Astrocyte of the spinal cord (primary cell): ENCODE measurements around the gene DDX49.
"Not testable (repeated sequence)": the region's sequence is repeated elsewhere in the genome, so short reads cannot be mapped to it uniquely, and the experiment has no call there.

Experiments used
- DNase-seq: peaks from one replicate; pipeline ENCODE4 v3.0.0; 2011; ENCODE audit warnings: low read depth, low spot score
- H3K4me3 ChIP-seq: 2 replicates; pipeline ENCODE4 v1.5.1; 2011; ENCODE audit warnings: low read depth, mild to moderate bottlenecking, low read length, moderate library complexity
- in situ Hi-C: cut with HindIII; loops from 2 replicates; pipeline ENCODE4 v1.10.0; 2017; ENCODE audit warnings: low sequenced_read_pairs
- TF ChIP-seq, protein P1 (sequence below): IDR thresholded peaks from 2 replicates; pipeline ENCODE4 v1.5.1; 2012; ENCODE audit warnings: low read depth, mild to moderate bottlenecking, low read length, inconsistent platforms

DDX49 gene

DNA sequence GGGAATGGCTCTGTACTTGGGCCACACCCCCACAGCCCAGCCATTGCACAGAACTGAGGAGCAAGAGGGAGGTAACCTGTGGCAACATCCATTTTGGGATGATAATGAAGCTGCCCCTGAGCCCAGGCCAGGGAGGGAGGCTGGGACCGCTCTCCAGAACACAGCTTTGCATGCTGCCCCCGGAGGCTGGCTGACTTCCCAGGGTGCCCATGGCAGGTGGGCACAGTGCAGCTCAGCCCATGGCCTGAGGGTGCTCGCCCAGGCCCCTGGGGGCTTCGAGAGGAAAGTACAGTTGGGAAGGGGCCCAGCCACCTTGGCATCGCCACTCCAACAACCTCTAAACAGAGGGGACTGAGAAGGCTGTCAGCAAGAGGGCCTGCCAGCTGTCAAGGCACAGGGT is 6.0 kb upstream of the DDX49 start:
- TF ChIP-seq, protein P1, sequence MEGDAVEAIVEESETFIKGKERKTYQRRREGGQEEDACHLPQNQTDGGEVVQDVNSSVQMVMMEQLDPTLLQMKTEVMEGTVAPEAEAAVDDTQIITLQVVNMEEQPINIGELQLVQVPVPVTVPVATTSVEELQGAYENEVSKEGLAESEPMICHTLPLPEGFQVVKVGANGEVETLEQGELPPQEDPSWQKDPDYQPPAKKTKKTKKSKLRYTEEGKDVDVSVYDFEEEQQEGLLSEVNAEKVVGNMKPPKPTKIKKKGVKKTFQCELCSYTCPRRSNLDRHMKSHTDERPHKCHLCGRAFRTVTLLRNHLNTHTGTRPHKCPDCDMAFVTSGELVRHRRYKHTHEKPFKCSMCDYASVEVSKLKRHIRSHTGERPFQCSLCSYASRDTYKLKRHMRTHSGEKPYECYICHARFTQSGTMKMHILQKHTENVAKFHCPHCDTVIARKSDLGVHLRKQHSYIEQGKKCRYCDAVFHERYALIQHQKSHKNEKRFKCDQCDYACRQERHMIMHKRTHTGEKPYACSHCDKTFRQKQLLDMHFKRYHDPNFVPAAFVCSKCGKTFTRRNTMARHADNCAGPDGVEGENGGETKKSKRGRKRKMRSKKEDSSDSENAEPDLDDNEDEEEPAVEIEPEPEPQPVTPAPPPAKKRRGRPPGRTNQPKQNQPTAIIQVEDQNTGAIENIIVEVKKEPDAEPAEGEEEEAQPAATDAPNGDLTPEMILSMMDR, result no peak
- H3K4me3 ChIP-seq, result no peak overlapping the region
- no peak for DNase-seq
- in situ Hi-C loops, result no loop called here

- TF ChIP-seq, protein P1, result peak; percentile 43
- no peak overlapping the region for H3K4me3 ChIP-seq
- DNase-seq, result peak; percentile 18
- in situ Hi-C loops, result no loop called here
Observed at GRCh38 chr19:18915639-18916038, 3.9 kb upstream of the DDX49 start.

GRCh38 chr19:18917593-18917992 is 1.9 kb upstream of the DDX49 start:
- H3K4me3 ChIP-seq, DNase-seq, in situ Hi-C loops: not testable (repeated sequence)

- in situ Hi-C loops, result no loop called here
- TF ChIP-seq, protein P1, result no peak
- peak overlapping the region; percentile 83 for H3K4me3 ChIP-seq
- no peak for DNase-seq
Observed at GRCh38 chr19:18919900-18920214, 342 bp downstream of the DDX49 start.

GRCh38 chr19:18920400-18920799 is 885 bp downstream of the DDX49 start:
- peak overlapping the region; percentile 83 for H3K4me3 ChIP-seq
- in situ Hi-C loops, result no loop called here
- TF ChIP-seq, protein P1, result no peak
- DNase-seq, result no peak

DNA sequence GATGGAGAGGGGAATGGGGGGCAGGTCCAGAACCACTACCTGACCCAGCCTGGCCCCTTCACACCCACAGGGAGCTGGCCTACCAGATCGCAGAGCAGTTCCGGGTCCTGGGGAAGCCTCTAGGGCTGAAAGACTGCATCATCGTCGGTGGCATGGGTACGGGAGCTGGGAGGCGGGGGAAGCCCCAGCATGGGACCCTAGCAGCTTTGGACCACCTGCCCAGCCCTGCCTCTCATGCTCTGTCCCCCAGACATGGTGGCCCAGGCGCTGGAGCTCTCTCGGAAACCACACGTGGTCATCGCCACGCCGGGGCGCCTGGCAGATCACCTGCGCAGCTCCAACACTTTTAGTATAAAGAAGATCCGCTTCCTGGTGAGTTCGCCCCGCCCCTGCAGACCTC is 2.1 kb downstream of the DDX49 start:
- TF ChIP-seq, protein P1, result no peak
- in situ Hi-C loops, result no loop called here
- no peak for DNase-seq
- H3K4me3 ChIP-seq, result no peak overlapping the region

- H3K4me3 ChIP-seq, result no peak overlapping the region
- TF ChIP-seq, protein P1, result no peak
- in situ Hi-C loops, result no loop called here
- no peak for DNase-seq
Observed at GRCh38 chr19:18922228-18922985, 2.9 kb downstream of the DDX49 start.
